OCI-M1 (cell line): ENCODE results near the gene PGF.
"Not testable (repeated sequence)": the region's sequence is repeated elsewhere in the genome, so short reads cannot be mapped to it uniquely, and the experiment has no call there.

Experiments used
- DNase-seq: peaks from one replicate; lab custom pipeline; 2025; lab: John Stamatoyannopoulos, UW

The PGF gene

DNA sequence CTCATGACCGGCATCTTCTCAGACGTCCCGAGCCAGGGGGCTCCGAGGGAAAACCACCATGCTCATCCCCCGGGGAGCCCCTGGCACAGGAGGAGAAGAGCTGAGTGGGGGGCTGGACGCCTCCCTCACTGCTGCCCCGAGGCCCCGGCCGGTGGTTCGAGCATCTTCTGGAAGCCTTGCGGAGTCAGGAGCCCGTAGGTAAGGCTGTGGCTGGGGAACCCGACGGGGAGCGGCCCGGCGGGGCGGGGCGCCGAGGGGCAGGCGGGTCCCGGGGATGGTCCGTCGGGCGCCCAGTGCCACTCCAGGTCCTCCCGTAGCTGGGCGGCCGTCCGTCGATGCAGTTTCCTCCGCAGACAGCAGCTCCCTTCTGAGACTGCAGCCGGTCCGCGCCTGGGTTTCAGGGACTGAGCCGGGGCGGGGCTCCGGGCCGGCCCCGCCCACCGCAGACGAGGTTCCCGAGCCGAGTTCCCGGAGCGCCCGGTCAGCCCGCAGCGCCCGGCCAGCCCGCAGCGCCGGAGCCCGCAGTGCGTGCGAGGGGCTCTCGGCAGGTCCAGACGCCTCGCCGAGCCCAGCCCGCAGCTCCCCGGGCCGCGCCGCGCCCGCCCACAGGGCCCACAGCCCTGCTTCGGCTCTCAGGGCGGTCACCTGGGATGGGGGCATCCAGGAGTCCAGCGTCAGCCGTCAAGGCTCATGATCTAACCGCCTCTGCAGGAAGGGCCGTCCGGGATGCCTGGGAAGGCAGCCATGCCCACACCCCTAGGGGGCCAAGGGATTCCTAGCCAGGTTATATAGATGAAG is at the start of gene PGF:
PGF (minus strand) TSS at position 369 of the 798 bp plus-strand sequence; CDS start at position 14, 355 bp downstream.
- DNase-seq: no peak

DNA sequence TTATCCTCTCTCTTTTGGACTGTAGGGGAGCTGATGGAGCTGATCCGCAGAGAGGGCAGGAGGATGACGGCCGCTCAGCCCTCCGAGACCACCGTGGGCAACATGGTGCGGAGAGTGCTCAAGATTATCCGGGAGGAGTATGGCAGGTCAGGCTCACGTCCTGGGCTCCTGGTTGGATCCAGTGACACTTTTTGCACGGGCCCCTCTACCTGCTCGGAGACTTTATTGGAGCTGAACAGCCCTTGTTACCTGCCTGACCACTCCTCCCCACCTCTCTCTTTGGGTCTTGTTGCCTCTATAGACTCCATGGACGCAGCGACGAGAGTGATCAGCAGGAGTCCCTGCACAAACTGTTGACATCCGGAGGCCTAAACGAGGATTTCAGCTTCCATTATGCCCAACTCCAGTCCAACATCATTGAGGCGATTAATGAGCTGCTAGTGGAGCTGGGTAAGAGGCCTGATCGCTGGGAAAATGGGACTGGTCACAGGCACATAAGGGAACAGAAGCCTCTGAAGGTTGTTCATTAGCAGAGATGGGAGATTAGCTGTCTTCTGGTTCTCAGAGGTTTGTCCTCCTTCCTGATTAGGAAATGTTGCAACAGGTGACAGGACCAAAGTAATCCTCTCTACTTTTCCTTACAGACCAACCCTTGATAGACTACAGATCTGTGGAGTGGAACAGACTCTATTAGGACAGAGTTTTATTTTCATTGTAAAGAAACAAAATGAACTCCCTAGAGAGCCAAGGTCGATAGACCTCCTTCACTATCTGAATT is 48.0 kb upstream of the PGF start:
- no peak for DNase-seq

DNA sequence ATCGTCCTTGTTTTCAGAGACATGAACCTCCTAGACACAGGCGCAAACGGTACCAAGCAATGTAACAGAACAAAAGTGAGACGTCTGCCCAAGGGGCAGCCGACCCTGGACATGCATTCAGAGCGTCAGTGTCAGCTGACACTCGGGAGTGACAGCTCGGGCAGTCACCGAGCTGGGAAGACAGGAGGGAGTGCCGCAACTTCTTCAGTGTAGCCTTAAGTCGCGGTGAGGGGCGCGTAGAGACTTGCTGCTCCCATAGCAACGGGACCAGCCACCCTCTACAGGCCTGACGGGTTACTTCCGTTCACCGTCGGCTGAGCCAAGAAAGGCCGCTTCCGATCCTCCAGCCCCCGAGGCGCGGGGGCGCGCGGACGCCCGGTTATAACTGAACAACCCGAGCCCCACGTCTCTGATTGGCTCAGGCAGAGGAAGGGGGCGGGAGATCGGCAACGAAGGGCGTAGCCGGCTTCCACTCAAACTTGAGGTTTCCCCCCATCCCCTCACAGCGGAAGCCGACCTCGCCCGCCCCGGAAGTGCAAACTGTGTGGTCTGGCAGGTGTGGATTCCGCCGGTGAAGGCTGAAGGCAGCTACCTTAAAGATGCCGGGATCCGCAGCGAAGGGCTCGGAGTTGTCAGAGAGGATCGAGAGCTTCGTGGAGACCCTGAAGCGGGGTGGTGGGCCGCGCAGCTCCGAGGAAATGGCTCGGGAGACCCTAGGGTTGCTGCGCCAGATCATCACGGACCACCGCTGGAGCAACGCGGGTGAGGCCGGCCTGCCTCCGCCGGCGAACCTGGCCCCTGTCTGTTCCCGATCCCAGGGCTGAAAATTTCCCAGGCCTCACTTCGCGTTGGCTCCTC is 47.2 kb upstream of the PGF start, which contains the start of gene EIF2B2:
EIF2B2 (plus strand) TSS at position 530 of the 858 bp plus-strand sequence; CDS start at position 600, 70 bp downstream.
- DNase-seq: peak; percentile 96

DNA sequence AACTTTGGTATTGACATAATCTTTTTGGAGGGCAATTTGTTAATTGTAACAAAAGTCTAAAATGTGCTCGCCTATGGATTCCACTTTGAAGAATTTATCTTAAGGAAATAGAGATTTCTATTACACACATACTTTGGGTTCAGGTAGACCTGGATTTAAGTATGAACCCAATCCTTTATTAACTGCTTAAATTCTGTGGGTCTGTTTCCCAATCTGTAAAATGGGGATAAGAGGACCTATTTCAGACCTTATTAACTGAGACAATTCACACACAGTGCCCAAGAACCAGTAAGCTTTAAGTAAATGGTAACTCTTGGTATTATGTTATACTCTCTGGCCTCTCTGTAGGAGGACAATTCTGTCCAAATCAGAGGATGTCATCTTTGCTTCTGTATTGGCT is 46.5 kb upstream of the PGF start:
- no peak for DNase-seq

DNA sequence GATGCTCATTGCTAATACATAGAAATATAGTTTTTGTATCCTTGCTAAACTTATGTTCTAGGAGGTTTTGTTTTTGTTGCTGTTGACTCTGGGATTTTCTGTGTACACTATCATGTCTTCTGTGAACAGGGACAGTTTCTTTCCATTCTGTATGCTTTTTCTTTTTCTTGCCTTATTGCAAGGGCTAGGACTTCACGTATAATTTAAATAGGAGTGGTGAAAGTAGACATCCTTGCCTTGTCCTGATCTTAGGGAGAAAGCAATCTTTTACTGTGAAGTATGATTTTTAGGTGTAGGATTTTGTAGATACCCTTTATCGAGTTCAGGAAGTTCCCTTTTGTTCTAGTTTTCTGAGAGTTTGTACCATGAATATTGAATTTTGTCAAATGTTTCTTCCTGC is 45.9 kb upstream of the PGF start:
- no peak for DNase-seq

DNA sequence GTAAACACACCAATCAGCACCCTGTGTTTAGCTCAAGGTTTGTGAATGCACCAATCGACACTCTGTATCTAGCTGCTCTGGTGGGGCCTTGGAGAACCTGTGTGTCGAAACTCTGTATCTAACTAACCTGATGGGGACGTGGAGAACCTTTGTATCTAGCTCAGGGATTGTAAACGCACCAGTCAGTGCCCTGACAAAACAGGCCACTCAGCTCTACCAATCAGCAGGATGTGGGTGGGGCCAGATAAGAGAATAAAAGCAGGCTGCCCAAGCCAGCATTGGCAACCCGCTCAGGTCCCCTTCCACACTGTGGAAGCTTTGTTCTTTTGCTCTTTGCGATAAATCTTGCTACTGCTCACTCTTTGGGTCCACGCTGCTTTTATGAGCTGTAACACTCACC is 40.4 kb upstream of the PGF start:
- DNase-seq: not testable (repeated sequence)

DNA sequence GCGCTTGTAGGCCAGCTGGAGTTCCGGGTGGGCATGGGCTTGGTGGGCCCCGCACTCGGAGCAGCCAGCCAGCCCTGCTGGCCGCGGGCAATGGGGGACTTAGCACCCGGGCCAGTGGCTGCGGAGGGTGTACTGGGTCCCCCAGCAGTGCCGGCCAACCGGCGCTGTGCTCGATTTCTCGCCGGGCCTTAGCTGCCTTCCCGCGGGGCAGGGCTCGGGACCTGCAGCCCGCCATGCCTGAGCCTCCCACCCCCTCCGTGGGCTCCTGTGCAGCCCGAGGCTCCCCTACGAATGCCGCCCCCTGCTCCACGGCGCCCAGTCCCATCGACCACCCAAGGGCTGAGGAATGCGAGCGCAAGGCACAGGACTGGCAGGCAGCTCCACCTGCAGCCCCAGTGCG is 38.8 kb upstream of the PGF start:
- DNase-seq: not testable (repeated sequence)

DNA sequence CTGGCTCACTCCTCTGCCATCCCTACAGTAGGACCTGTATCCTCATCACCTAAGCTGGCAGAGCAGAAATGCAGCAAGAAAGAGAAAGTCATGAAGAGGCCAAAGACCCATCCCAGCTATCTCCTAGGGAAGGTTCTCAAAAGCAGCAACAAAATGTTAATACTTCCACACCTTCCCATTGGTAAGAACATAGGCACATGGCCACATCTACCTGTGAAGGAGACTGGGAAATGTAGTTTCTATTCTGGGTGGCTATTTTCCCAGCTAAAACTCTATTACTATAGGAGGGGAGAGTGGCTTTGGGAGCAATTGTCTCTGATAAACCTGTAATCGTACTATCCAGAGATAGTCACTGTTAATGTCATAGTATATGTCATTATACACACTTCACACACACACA is 33.6 kb upstream of the PGF start:
- no peak for DNase-seq

DNA sequence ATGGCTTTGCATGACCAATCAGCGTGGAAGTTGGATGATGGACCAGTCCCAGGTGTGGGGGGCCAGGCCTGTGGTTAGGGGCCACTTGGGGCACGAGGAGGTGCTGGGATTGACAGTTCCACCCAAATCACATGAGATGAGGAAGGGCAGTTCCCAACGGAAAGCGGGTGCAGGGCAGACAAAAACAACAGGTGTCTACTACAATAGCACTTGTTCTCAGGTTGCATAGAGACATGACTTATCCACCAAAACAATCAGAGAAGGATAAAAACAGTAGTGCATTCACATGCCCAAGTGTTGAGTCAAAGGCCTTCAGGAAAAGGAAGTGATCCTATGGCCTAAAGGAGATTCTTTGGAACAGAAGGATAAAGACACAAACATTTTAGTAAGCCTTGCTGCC is 32.7 kb upstream of the PGF start:
- no peak for DNase-seq

DNA sequence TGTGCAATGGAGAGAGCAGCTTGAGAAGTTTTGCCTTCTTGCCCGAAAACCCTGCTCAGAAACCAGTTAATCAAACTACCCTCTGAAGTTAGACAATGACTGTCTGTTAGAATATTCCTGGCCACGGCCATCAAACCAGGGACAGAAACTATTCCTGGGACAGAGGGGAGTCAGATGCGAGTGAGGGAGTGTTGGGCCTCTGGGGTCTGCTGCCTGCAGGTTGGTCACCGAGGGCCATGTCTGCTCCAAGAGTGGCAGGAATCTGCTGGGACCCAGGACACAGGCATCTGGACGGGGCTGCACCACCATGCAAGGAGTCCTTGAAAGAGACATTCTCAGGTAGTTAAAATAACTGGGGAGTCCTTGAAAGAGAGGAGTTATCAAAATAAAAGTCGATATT is 30.4 kb upstream of the PGF start:
- no peak for DNase-seq

DNA sequence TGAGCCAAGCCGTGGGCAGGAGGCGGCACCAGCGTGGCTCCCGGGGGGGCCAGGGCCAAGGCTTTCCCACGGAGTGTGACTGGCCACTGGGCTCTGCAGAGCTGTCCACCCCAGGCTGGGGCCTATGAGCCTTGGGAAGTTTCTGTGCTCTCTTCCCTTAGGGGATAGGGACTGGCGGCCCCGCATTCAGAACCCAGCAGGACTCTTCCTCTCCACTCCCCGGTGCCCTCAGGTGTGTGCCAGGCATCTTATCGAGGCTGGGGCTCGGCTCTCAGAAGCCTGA is 29.6 kb upstream of the PGF start:
- no peak for DNase-seq

DNA sequence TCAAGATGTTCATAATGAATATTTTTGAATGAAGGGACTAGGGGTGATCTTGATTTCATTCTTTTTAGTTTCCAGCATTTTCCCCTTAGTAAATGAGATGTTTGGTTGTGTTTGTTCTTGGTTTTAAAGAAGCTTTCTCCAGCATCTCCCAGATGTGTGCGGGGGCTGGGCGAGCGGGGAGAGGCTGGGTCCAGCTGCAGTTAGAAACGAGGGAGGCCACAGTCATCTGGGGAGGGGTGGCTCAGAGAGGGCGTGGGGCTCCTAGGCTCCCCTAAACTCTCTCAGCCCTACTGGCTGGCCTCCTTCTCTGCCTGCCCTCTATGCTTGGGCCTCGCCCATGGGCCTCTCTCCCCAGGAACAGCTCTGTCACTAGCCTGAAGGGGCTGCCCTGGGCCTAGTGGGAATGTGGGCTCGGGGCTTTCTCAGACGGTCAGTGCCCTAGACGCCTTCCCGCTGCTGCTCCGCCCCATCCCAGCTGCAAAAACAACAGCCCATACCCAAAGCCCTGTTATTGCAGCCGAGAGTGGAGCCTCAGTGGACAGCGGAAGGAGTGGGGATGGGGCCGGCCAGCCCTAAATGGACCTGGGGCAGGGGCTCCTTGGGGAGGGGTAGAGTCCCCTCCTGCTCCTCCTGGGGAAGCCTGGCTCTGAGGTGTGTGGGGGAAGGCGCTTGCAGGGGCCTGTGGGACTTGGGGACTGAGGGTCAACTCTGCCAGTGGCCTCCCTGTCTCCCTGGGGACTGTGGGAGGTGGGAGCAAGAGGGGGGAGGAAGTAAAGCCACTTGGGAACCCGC is 29.0 kb upstream of the PGF start:
- no peak for DNase-seq

DNA sequence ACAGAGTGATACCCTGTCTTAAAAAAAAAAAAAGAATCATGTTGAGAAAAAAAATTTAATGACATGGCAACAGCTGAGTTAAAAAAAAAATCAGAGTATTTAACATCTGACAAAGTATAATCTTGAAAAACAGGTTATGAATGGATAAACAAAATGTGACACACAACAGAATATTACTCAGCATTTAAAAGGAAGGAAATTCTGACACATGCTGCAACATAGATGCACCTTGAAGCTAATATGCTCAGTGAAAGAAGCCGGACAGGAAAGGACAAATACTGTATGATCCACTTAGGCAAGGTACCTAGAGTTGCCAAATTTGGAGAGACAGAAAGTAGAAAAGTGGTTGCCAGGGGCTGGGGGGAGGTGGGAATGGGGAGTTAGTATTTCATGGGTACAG is 27.9 kb upstream of the PGF start:
- no peak for DNase-seq

DNA sequence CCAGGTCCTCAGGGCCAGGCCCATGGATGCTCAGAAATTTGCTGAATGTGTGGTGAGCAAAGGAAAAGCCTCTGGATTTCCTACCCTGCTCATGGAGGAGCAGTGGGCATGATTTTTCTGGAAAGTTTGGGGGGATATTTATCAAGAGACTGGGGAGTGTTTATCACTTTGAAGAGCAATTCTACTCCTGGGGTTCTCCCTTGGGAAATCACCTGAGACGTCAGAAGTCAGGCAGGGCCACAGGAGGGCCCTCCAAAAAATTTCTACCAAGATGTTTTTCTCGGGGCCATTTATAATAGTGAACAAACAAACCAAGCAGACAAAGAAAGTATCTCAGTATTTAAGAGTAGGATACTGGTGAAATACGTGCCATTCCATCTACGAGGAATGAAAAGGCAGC is 27.3 kb upstream of the PGF start:
- no peak for DNase-seq

DNA sequence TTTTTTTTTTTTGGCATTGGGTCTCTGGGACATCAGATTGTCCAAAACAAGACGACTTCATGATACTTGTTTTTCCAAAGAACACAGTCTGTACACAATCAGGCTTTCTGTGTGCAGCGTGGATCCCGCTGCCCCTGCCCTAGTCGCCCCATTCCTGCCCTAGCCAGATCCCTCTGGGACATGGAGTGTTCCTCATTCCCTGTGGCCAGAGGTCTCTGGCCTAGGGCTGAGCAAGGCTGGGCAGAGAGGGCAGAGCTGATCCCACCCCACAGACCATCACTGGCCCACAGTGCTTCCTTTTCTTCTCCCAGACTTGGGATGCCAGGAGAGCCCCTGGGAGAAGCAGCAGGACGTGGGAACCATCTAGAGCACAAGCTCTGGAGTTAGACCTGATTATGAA is 26.4 kb upstream of the PGF start:
- no peak for DNase-seq

DNA sequence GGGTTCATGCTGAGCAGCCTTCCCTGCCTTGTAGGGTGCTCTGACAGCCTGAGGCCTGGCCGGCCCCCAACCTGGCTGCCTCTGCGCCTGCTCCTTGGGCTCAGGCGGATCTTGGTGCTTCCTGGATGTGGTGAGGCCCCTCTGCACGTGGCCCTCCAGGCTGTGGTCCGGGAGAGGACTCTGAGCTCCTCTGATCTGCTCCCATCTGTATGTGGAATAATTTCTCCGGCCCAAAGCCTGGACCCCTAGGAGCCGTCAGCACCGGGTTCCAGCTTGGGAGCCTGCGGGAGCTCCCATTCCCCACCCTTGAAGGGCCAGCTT is 26.0 kb upstream of the PGF start:
- DNase-seq: no peak

DNA sequence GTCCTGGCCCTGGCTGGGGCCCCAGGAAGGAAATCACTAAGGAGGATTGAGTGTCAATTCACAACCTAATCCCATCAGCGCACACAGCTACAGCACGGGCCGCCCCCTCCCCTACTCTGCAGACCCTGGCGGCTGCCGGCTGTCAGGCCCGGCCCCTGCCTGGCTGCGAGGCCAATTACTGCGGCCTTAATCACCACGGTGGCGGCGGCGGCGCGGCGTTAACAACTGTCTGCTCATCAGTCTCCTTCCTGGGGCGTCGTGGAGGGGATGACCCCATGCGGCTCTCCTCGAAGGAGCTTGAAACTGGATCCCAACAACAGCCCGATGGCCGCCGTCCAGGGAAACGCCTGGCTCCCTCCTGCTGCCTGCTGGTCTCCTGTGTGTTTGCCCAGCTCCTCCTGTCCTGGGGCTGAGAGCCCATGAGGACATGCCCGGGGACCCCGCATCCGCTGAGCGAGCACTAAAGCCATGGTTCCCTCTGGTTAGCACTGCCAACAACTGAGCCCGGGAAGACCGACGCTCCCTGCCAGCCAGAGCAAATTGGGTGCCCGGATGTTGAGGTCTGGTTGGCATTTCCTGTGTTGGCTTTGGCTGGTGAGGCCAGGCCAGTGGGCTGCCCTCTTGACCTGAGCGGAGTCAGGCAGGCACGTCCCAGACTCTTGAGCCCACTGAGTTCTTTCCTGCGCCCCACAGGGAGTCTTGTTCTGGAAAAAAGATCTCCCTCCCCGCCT is 25.5 kb upstream of the PGF start:
- DNase-seq: no peak

DNA sequence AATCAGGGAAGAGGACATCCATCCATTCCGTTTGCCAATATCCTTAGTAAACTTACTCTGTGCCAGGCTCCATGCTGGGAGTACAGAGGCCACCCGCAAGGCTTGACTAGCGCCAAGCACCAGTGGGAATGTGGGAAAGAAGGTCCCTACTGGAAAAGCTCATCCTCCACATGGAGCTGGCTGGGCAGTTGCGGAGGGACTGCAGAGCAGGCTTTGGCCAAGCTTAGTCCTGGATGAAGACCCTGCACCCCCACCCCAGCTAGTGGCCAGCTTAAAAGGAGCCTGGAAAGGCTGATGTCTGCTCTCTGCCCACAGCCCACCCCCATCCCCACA is 25.0 kb upstream of the PGF start:
- DNase-seq: no peak

DNA sequence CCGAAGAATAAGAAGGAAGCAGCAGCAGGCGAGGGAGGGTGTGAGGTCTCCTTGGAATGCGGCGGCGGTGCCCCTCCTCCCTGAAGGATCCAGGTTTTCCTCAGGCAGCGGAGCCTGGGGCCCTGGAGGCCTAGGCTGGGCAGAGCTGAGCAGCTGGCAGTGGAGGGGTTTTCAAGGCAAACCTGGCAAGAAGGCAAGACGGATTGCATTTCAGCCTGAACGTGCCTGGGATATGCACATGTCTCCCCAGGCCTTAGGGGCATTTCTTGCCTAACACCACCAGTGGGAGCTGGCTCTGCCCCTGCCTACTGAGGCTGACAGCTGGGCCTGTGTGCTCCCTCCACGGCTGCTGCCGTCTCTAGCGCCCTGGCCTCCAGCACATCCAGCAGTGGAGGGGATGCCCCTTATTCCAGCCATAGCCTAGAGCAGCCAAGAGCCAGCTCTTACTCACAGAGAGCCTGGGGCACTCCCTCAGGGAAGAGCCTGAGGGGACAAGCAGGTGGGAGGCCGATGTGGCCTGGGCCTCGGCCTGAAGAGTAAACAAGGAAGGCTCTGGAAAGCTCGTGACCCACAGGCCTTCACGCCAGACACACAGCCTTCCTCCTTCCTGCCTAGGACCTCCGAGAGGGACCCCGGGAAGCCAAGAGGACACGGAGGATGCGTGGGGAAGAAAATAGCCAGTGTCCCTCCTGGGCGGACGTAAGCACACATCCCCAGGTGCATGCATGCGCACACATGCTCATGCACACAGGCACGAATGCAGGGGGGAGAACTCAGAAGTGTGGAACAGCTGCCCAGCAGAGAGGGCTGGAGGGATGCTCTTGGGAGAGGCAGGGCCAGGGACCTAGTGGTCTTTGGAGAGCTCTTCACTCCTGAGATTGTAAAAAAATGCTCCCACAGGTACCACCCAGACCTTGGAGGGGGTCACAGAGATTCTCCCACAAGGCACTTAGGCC is 24.3 kb upstream of the PGF start:
- DNase-seq: no peak

DNA sequence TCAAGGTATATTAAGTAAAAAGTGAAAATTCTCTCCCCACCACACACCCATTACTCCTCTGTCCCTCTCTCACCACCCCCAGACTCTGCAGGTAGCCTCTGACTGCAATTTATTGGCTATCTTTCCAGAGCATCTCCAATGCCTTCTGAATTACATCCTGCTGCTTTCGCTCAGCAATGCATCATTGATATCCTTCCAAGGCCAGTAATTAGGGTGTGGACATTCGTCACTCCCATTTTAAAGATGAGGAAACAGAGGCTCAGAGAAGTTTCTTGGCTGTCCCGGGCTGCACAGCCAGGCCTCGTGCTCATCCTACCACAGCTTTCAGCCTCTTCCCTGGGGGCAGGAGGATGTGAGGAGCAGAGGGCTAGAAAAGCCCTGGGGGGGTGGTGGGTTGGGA is 23.6 kb upstream of the PGF start:
- no peak for DNase-seq
